HG03039 (cell line): ENCODE results near the gene ZNF136.
A peak's percentile ranks its signal among the peaks of the same experiment; 100 is the strongest.

Experiments
- ATAC-seq: cut with Tn5 transposase; IDR thresholded peaks from one replicate; pipeline ENCODE4 v1.9.1; 2021; ENCODE audit warnings: mild to moderate bottlenecking, moderate library complexity; ENCODE audit not compliant: unreplicated experiment

Gene ZNF136

DNA sequence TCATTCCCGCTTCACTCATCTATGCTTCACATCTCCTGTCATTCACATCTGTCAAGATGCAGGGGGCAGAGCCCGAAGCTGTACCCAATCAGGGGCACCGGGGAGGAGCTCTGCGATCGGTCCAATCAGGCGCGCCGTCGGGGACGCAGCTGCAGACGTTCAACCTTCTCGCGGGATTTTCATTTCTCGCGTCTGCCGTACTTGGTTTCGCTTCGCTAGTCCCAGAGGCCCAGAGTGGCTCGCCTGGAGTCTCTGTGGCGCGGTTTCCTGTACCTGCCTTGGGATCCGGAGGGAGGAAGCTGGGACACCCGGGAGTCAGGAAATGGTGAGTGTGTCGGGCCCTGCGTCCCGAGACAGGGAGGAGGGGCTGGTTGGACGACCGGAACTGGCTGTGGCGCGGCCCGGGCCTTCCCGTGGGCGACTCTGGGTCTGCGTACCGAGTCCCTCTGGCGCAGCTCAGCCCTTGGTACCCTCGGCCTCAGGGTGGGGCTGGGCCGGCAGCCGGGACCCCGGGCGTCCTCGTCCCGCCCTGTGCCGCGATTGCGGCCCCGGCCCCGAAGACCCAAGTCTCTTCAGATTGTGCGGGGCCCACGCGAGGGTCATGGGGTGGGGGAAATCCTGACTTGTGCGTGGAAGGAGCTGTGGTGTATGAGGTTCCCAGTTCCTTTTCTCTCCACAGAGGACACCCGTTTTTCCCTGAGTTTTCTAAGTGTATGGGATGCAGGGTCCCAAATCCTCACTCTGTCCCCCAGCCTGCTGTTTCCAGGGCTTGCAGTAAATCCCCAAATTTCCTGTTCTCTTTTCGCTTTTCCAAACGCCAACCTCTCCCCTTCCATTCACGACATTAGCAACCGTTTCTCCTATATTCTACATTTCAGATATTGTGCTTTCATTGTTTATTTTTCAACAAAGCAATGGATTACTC is at the start of gene ZNF136:
TSS of gene ZNF136 (plus strand) at position 215 of the 925 bp plus-strand sequence. CDS start at position 323, 108 bp downstream.
- peak; percentile 92 for ATAC-seq

DNA sequence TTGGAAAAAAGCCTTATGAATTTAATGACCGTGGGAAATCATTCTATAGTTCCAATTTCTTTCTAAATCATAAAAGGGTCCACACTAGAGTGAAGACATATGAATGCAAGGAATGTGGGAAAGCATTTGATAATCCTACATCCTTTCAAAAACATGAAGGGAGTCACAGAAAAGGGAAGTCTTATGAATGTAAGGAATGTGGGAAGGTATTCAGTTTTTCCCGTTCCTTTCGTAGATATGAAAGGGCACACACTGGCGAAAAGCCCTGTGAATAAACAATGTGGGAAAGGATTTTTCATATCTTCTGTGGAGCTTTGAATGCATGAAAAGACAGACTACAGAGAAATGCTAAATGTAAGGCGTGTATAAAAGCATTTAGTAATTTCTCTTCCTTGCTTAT is 49.8 kb upstream of the ZNF136 start:
- no peak for ATAC-seq

DNA sequence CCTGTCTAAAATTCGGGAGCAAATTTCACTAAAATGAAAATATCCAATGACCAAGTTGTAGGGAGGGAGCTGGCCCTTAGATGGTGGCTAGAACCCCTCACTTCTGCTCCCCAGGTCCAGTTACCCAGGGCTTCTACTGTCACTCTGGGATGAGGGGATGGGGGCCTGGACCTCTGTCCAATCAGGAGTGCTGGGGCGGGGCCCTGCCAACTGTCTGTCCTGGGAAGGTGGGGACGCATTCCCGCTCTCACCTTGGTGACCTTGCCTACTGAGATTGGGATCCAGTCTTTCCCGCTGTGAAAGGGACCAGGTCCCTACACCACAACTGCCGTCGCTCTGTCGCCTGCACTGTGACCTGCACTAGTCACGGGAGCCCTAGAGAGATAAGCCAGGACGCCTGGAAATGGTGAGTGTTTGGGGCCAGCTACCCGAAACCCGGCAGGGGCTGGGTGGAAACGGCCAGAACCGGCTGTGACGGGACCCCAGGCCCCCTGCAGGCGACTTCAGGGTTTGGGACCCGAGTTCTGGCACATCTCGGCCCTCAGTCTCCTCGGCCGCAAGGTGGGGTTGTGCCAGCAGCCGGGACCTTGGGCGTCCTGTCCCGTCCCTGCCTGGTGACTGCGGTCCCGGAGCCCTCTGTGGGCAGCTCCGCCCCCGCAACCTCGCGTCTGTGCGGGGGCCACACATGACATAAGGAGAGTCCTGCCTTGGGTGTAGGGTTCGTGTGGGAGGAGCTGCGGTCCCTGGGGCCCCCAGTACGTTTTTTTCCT is 45.5 kb upstream of the ZNF136 start:
- no peak for ATAC-seq

DNA sequence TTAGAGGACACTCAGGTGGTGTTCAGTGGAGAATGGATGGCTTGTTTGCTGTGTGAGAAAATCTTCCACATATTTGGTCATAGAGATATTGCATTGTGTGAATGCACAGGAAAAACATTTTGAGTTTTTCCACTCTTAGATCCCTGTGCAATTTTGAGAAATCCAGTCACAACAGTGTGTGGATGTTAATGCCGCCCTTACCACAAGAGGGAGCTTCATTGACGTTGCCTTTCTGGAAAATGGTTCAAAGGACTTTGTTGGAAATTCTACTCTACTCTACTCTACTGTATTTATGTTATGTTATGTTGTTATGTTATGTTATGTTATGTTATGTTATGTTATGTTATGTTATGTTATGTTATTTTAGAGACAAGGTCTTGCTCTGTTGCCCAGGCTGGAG is 36.2 kb upstream of the ZNF136 start:
- ATAC-seq, result no peak

DNA sequence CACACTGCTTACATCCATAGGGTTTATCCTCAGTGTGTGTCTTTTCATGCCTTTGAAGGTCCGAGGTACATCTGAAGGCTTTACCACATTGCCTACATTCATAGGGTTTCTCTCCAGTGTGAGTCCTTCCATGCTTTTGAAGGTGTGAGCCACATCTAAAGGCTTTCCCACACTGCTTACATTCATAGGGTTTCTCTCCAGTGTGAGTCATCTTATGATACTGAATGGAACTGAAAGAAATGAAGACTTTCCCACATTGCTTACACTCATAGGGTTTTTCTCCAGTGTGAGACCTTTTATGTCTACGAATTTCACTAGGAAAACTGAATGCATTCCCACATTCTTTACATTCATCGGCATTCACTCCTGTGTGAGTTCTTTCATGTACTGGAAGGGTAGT is 29.8 kb upstream of the ZNF136 start:
- ATAC-seq, result no peak

DNA sequence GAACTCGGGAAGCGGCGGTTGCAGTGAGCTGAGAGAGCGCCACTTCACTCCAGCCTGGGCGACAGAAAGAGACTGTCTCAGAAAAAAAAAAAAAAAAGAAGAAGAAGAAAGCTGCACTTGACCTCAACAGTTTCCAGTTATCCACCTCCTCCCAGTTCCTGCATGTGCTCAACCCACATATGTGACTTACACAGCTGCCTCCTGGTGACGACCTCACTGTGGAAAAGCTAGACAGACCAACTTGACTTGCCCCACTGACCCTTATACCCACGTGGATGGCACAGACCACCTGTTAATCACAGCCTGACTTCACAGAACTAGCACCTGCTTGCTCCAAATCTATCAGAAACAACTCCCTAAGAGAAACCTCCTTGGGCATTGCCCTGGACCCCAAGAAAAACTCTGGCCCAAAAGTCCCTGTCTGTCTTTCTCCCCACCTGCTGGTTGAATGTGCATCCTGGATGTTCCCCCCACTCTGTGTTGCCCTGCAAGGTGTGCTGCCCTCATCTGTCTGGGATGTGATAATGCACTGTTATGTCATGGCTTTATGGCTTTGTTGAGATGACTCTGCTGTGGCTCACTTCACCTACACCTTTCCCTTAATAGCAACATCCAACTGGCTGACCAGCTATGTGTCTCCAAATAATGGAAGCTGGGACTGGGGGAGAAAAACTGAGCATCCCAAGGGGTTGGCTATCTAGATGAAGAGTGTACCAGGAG is 25.5 kb upstream of the ZNF136 start:
- ATAC-seq, result no peak

DNA sequence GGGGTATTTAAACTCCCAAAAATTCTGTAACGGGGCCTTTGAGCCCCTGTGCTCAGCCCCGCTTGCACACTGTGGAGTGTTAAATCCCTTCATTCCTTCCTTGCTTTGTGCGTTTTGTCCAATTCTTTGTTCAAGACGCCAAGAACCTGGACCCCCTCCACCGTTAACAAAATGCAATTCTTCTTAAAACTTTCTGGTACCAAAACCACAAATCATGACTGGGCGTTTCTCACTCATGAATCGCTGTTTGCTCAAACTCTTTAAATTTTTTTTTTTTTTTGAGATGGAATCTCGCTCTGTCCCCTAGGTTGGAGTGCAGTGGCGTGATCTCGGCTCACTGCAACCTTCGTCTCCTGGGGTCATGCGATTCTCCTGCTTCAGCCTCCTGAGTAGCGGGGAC is 23.6 kb upstream of the ZNF136 start:
- ATAC-seq, result no peak

DNA sequence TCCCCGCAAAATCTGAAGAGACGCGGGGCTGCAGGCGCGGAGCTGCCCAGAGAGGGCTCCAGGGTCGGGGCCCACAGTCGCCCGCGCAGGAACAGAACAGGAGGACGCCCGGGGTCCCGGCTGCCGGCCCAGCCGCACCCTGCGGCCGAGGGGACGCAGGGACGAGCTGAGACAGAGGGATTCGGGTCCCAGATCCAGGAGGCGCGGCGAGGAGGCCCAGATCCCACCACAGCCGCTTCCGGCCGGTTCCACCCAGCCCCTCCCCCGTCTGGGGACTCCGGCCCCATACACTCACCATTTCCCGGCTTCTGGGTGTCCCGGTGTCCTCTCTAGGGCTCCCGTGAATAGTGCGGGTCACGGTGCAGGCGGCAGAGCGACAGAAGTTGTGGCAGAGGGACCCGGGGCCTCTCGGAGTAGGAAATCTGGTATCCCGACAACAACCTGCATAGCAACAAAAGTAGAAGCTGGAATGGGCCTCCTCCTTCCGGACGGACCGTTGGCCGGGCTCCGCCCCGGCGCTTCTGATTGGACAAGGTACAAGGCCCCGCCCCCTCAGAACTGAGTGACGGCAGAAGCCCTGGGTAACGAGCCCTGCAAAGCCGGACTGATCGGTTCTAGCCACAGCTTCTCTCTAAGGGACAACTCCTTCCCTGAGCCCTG is 22.9 kb upstream of the ZNF136 start, which contains the start of gene ZNF20:
TSS of gene ZNF20 (minus strand) at position 466 of the 660 bp plus-strand sequence. CDS start at position 298, 168 bp downstream.
- ATAC-seq, result peak; percentile 85

DNA sequence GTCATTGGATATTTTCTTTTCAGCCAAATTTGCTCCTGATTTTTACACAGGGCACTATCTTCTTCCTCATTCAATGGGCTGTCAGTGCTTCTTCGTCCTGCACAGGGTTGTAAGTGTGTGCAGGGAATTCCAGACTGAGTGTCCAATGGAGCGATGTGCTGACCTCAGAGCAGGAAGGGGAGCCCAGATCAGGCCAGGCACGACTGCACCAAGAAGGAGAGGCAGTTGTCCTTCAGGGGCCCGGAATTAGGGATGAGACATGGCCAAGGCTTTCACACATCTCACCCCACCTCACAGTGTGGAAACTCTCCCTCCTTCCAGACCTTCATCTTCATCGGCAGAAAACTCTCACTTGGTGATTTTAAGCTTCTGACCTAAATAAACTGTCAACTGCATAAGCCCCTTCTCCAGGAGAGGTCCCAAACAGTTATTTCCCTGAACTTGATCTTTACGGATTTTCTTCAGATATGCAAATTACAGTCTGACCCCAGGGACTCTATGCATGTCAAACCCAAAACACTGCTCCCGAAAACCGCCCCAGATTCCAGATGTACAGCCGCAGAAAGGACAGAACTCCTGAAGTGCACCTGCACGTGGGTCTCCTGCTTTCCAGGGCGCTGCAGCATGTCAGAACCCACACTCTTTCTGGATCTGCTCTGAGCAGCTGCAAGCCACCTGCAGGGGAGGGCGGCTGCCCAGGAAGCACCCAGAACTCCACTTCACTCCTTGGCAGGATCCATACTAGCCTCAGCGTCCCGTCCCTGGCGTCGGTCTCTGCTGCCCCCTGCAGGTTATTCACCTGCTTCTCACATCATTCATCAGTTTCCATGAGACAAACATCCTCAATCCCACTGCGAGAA is 22.1 kb upstream of the ZNF136 start:
- no peak for ATAC-seq

DNA sequence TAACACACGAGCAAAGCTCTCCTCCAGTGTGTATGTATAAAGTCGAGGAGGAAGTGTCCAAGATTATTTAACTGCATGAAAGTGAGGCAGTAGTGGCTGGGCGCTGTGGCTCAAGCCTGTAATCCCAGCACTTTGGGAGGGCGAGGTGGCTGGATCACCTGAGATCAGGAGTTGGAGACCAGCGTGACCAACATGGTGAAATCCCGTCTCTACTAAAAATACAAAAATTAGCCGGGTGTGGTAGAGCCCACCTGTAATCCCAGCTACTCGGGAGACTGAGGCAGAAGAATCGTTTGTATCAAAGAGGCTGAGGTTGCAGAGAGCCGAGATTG is 21.5 kb upstream of the ZNF136 start:
- no peak for ATAC-seq

DNA sequence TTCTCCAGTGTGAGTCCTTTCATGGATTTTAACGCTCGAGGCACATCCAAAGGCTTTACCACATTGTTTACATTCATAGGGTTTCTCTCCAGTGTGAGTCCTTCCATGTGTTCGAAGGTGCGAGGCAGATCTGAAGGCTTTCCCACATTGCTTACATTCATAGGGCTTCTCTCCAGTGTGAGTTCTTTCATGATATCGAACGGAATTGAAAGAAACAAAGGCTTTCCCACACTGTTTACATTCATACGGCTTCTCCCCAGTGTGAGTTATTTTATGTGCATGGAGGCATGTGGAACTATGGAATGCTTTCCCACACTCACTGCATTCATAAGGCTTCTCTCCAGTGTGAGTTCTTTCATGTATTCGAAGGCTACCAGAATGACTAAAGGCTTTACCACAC is 17.5 kb upstream of the ZNF136 start:
- no peak for ATAC-seq

DNA sequence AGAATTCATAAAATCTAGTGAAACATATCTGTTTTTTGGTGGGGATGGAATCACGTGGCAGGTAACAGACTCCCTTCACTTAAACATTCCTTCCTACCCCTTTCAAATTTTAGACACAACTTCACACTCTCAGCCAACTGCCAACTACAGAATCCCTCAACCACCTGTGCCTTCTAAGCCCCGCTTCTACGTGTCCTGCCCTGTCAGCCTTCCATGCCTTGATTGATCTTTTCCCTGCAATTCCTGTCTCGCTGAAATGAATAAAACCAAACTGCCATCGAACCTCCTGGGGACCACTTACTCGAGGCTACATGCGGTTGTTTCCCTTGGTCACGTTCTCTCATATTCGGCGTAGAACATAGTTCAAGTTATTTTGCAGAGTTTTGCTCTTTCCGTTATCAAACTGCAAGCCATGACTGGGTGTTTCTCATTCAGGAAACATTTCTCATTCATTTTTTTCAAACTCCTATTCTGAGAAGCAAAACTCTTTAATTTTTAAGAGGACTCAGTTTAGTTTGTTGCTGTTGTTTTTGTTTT is 7.5 kb upstream of the ZNF136 start:
- ATAC-seq, result no peak

DNA sequence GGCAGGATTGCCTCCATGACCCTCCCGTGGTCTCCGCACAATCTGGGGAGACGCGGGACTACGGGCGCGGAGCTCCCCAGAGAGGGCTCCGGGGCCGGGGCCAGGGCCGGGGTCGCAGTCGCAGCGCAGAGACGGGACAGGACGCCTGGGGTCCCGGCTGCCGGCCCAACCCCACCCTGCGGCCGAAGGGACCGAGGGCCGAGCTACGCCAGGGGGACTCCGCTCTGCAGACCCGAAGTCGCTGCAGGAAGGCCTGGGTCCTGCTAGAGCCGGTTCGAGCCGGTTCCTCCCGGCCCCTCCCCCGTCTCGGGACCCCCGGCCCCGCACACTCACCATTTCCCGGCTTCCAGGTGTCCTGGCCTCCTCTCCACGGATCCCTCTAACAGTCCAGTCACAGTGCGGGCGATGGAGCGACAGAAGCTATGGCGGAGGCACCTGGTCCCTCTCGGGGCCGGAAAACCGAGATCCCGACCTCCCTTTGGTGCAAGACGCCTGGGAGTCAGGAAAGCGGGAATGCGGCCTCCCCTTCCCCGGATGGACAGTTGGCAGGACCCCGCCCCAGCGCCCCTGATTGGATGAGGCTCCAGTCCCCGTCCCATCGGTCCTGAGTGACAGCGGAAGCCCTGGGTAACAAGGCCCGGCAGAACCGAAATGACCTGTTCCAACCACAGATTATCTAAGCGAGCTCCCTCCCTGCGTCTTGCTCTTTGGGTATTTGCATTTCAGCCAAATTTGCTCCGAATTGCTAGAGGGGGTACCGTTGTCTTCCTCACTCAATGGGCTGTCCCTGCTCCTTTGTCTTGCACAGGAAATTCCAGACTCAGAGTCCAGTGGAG is 6.5 kb upstream of the ZNF136 start, which contains the start of gene ZNF625:
TSS of gene ZNF625 (minus strand) at position 512 of the 836 bp plus-strand sequence. CDS start at position 336, 176 bp downstream.
- ATAC-seq, result peak; percentile 64

DNA sequence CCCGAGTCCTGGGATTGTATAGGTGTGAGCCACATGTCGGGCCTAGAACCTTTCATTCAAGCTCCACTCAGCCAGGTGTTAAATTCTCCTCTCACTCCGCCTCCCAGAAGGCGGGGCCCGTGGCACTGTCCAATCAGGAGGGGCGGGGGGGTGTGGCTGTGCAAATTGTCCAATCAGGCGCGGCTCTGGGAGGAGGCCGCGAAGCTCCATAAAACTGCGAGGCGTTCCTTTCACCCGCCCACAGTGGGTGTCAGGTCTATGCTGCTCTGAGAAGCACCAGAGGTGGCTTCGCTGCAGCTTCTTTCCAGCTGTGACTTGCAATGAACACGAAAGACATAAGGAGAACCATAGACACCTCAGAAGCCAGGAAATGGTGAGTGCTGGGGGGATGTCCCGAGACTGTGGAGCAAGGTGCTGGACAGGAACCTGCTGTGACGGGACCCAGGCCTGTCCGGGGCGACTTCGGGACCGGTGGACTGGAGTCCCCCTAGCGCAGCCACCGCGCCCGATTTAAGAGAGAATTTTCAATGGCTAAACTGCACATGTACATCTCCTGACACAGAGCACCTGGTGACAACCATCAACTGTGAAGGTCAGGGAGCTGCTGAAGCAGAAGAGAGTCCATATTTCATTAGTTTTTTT is 3.0 kb upstream of the ZNF136 start:
- ATAC-seq, result no peak

DNA sequence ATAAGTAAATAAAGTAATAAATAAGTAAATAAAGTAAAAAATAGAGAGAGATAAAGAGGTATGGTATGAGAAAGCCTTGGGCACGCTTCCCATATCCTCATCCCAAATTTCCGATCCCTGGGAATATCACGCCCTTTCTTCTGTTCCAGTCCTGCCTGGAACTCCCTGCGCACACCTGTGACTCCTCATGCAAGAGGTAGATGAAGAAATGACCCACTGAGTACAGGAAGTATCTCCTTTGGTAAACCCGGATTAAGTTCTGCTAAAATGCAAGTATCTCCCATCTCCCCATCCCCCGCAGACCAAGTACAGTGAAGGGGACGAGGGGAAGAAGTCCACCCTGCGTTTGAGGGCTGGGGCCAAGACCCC is 399 bp upstream of the ZNF136 start:
- ATAC-seq, result peak; percentile 17

DNA sequence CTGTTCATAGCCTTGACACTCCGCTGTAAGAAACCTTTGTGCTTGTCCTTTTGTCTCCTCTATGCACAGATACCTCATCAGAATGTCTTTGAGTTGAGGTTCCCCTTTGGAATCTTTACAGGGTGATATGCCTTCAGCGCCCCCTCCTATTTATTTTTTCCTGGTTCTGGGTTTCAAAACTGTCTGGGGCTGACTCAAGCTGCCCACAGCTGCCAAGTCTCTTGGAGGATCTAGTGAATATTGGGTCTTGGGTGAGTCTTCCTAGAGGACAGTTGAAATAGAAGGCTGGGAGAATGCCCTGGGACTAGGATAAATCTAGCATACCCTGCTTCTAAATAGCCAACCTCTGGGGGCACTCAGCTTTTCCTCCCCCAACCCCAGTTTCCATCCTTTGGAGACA is 930 bp downstream of the ZNF136 start:
- ATAC-seq, result no peak

DNA sequence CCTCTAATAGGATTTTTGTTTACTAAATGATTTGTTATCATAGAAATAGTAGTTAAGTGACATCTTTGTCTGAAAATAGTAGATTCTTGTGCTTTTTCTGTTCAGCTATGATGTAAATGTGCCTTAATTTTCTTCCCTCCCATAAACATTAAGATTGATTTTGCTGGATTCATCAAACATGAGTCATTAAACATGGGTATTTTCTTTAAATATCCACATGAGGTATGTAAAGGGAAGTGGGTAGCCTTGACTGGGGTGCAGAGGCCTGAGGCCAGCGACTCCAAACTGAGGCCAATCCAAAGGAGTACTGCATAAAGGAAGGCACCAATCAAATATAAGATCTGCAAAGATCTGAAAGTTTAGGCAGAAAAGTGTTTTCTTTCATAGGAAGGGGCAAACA is 3.7 kb downstream of the ZNF136 start:
- no peak for ATAC-seq

DNA sequence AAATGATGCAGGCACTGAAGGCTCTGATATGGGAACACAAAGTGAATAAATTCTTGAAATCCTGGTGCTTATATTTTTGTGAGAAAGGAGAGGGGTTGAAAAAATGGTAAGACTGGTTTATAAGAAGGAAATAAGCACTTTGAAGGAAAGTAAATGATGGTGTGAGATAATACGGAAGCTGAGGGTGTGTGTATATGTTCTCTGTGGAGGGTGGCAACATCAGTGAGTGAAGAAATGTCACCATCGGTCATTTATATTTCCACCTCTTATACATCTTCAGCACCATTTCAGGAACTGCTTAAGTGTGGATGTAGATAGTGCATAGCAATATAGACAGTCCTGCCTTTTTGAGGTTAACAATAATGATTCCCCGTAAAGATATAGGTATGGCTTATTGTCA is 17.5 kb downstream of the ZNF136 start:
- ATAC-seq, result no peak
